CD4-positive, alpha-beta T cell (primary cell): ENCODE measurements around the gene FOXC2. TPM values are rescaled to one million over a fixed set of nuclear protein-coding genes. Genes with fewer than 3 reads are reported as not detected.

Experiments
- ATAC-seq: fragments of 200-7000 bp; cut with Tn5 transposase; one replicate; pipeline ENCODE4 v1.10.0; 2022; ENCODE audit warnings: mild to moderate bottlenecking; ENCODE audit not compliant: poor library complexity
- CTCF ChIA-PET: fragments of 350-600 bp; sonication (Branson Sonifier 250); formaldehyde crosslinking; loops from one replicate; lab custom pipeline; 2021; ENCODE audit warnings: antibody characterized with exemption, inconsistent platforms; lab: Charles Lee
- POLR2A ChIA-PET: fragments of 350-600 bp; sonication (Branson Sonifier 250); formaldehyde crosslinking; loops from one replicate; lab custom pipeline; 2021; ENCODE audit warnings: antibody characterized with exemption, inconsistent platforms; lab: Charles Lee
- DNase-seq, 14 experiments: peaks; one replicate each; pipeline ENCODE4 v3.0.0-alpha.2; 2013 to 2020; ENCODE audit warnings: mixed read lengths in 2 of 14
- H3K27ac ChIP-seq, 2 donors: one replicate each; pipeline versions ENCODE4 v1.5.1 to v1.7.0; 2013; ENCODE audit warnings: low read length in 2 of 2, low read depth in 1 of 2, mild to moderate bottlenecking in 1 of 2
- H3K27me3 ChIP-seq, 2 experiments: 1 replicate in 1 of 2; 2 replicates in 1 of 2; pipeline versions ENCODE4 v1.6.1 to v1.7.0; 2013; ENCODE audit warnings: low read length in 2 of 2, control low read depth in 1 of 2, mild to moderate bottlenecking in 1 of 2, moderate library complexity in 1 of 2; ENCODE audit not compliant: insufficient read depth in 2 of 2, control insufficient read depth in 1 of 2
- H3K36me3 ChIP-seq: one replicate; pipeline ENCODE4 v1.6.1; 2013; ENCODE audit warnings: low read length, control low read depth; ENCODE audit not compliant: insufficient read depth
- H3K4me1 ChIP-seq: one replicate; pipeline ENCODE4 v1.6.1; 2013; ENCODE audit warnings: low read length, control low read depth; ENCODE audit not compliant: insufficient read depth
- H3K4me3 ChIP-seq: one replicate; pipeline ENCODE4 v1.5.1; 2013; ENCODE audit warnings: mild to moderate bottlenecking, low read length, moderate library complexity
- H3K9me3 ChIP-seq, 2 experiments: 1 replicate in 1 of 2; 2 replicates in 1 of 2; pipeline versions ENCODE4 v1.6.1 to v1.7.0; 2013; ENCODE audit warnings: low read length in 2 of 2, mild to moderate bottlenecking in 2 of 2, control low read depth in 1 of 2, moderate library complexity in 1 of 2; ENCODE audit not compliant: control insufficient read depth in 1 of 2, insufficient read depth in 1 of 2
- H3K27ac Mint-ChIP-seq: one replicate; pipeline ENCODE4 v1.8.0; 2020; ENCODE audit warnings: mixed read lengths
- H3K27me3 Mint-ChIP-seq: one replicate; pipeline ENCODE4 v1.8.0; 2021; ENCODE audit warnings: mixed read lengths
- H3K36me3 Mint-ChIP-seq: one replicate; pipeline ENCODE4 v1.8.0; 2021; ENCODE audit warnings: low read depth, mixed read lengths
- H3K4me1 Mint-ChIP-seq: one replicate; pipeline ENCODE4 v1.8.0; 2021; ENCODE audit warnings: low read depth, mixed read lengths
- H3K4me3 Mint-ChIP-seq: one replicate; pipeline ENCODE4 v1.8.0; 2020; ENCODE audit warnings: mild to moderate bottlenecking, mixed read lengths
- H3K9me3 Mint-ChIP-seq: one replicate; pipeline ENCODE4 v1.8.0; 2020; ENCODE audit warnings: mixed read lengths
- intact Hi-C, 2 experiments: fragments of 100-400 bp; cut with DNase I in 1 of 2; cut with micrococcal nuclease in 1 of 2; formaldehyde crosslinking; loops; one replicate each; pipeline versions ENCODE4 v1.15.1 to v1.9.0; 2023 to 2025; cut with DNase I, micrococcal nuclease
- total RNA-seq, 174 experiments: library from RNA in 2 of 174; stranded (reverse) in 2 of 174; gene quantifications; one replicate each; pipeline ENCODE4 v1.2.3 and lab custom pipeline; 2021 to 2026
- TF ChIP-seq, protein P1 (sequence below): fragments of 200-600 bp; IDR thresholded peaks from one replicate; pipeline ENCODE4 v1.8.0; 2022; ENCODE audit warnings: antibody characterized with exemption, mild to moderate bottlenecking

The FOXC2 gene
- total RNA-seq, 2 experiments from 2014 or later = 0.11 to 0.19 TPM

DNA sequence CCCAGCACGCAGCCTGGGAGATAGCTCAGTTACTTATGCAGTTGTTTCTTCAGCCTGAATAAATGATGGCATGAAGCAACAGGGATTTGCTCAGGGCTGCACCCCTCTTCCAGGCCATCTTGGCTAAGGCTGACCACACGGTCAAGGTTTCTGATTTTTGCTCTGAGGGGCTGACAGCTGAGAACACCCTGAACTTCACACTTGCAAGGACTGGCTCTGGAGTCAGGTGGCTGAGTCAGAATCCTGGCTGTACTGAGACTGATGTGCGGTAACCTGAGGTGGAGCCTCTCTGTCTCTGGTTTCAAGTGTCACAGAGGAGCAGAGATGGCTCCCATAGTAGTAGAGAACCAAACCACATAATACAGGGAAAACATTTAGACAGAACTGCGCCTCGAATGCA lies 16.3 kb upstream of the FOXC2 start:
- ATAC-seq (no peak), DNase-seq (no peak)
- Histone ChIP-seq H3K4me3 (no peak overlapping the region), H3K9me3 (no peaks in the 10 kb centered on the region), H3K27ac (no peak overlapping the region), H3K36me3 (peaks cover 38% of the 10 kb centered on the region), H3K27me3 (no peaks in the 10 kb centered on the region), H3K4me1 (peaks cover 16% of the 10 kb centered on the region)
- peaks cover 3% of the 10 kb centered on the region for H3K27me3 Mint-ChIP-seq
- no peak overlapping the region for H3K4me3 Mint-ChIP-seq
- no peaks in the 10 kb centered on the region for H3K9me3 Mint-ChIP-seq
- intact Hi-C loops = loop anchor here in 1 of 2 experiments (5.0 to 10.0 kb wide), 3 partner anchors 755 to 1405 kb away; partner anchors contain the start of genes BANP, COX4I1, EMC8 and GINS2
- ChIA-PET CTCF (interaction anchor here (1.1 kb wide), 1 partner anchor 14 kb away, joined by 3 read pairs; no protein-coding TSS in a partner anchor), POLR2A (no interaction called here)
- H3K4me1 Mint-ChIP-seq = peaks cover 27% of the 10 kb centered on the region
- TF ChIP-seq, protein P1, sequence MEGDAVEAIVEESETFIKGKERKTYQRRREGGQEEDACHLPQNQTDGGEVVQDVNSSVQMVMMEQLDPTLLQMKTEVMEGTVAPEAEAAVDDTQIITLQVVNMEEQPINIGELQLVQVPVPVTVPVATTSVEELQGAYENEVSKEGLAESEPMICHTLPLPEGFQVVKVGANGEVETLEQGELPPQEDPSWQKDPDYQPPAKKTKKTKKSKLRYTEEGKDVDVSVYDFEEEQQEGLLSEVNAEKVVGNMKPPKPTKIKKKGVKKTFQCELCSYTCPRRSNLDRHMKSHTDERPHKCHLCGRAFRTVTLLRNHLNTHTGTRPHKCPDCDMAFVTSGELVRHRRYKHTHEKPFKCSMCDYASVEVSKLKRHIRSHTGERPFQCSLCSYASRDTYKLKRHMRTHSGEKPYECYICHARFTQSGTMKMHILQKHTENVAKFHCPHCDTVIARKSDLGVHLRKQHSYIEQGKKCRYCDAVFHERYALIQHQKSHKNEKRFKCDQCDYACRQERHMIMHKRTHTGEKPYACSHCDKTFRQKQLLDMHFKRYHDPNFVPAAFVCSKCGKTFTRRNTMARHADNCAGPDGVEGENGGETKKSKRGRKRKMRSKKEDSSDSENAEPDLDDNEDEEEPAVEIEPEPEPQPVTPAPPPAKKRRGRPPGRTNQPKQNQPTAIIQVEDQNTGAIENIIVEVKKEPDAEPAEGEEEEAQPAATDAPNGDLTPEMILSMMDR = no peak
- H3K27ac Mint-ChIP-seq = no peak overlapping the region
- H3K36me3 Mint-ChIP-seq = peaks cover 60% of the 10 kb centered on the region

DNA sequence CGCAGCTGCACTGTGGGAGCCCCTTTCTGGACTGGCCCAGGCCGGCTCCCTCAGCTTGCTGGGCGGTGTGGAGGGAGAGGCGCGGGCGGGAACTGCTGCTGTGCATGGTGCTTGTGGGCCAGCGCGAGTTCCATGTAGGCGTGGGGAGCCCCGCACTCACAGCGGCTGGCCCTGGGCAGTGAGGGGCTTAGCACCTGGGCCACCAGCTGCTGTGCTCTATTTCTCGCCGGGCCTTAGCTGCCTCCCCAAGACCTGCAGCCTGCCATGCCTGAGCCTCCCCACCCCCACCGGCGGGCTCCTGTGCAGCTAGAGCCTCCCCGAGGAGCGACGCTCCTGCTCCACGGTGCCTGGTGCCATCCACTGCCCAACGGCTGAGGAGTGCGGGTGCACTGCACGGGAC lies 13.3 kb upstream of the FOXC2 start:
- Histone ChIP-seq H3K4me1 (peaks cover 22% of the 10 kb centered on the region), H3K27me3 (peaks cover 0 to 7% of the 10 kb centered on the region in 2 experiments), H3K36me3 (peaks cover 18% of the 10 kb centered on the region), H3K27ac (no peak overlapping the region), H3K9me3 (no peaks in the 10 kb centered on the region), H3K4me3 (no peak overlapping the region)
- no peak for ATAC-seq
- DNase-seq = no peak
- Mint-ChIP-seq H3K9me3 (no peaks in the 10 kb centered on the region), H3K27me3 (peaks cover 9% of the 10 kb centered on the region), H3K4me3 (peak overlapping the region; percentile 99), H3K27ac (peak overlapping the region; percentile 99), H3K4me1 (peaks cover 29% of the 10 kb centered on the region), H3K36me3 (peaks cover 32% of the 10 kb centered on the region)
- POLR2A ChIA-PET = no interaction called here
- intact Hi-C loops = loop anchor here in 1 of 2 experiments (5.0 to 10.0 kb wide), 3 partner anchors 759 to 1401 kb away; partner anchors contain the start of genes BANP, COX4I1, EMC8 and GINS2
- CTCF ChIA-PET = no interaction called here
- TF ChIP-seq, protein P1 = no peak

DNA sequence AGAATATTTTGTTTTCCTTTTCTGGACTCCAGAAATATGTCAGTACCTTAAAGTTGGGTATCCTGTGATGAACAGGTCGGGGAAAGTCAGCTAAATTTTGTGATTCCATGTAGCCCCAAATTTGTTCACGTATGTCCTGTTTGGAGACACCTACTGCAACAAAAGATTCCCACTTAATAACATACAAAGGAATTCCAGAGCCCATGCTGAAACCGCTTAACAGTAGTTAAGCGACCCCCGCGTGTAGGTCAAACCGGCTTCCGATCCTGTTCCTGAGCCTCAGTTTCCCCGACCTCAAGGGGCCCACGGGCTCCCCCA lies 12.1 kb upstream of the FOXC2 start:
- TF ChIP-seq, protein P1 = no peak
- H3K36me3 ChIP-seq = peaks cover 13% of the 10 kb centered on the region
- H3K4me1 ChIP-seq = peaks cover 22% of the 10 kb centered on the region
- H3K27ac Mint-ChIP-seq = peak overlapping the region; percentile 99
- intact Hi-C loops = loop anchor here in 1 of 2 experiments (5.0 to 10.0 kb wide), 3 partner anchors 760 to 1400 kb away; partner anchors contain the start of genes BANP, COX4I1, EMC8 and GINS2
- H3K27me3 Mint-ChIP-seq = peaks cover 20% of the 10 kb centered on the region
- CTCF ChIA-PET = no interaction called here
- peaks cover 29% of the 10 kb centered on the region for H3K4me1 Mint-ChIP-seq
- DNase-seq = no peak
- POLR2A ChIA-PET = no interaction called here
- peaks cover 29% of the 10 kb centered on the region for H3K36me3 Mint-ChIP-seq
- H3K27ac ChIP-seq = peak overlapping the region; percentile 77 to 93
- H3K27me3 ChIP-seq = peaks cover 3 to 10% of the 10 kb centered on the region in 2 experiments
- H3K9me3 Mint-ChIP-seq = no peaks in the 10 kb centered on the region
- H3K4me3 Mint-ChIP-seq = peak overlapping the region; percentile 99
- no peaks in the 10 kb centered on the region for H3K9me3 ChIP-seq
- peak overlapping the region; percentile 96 for H3K4me3 ChIP-seq
- no peak for ATAC-seq
